ENCODE results near the gene HEMK1. TPM values are rescaled to one million over a fixed set of nuclear protein-coding genes. Genes with fewer than 3 reads are reported as not detected.

HEMK1 gene
- total RNA-seq, 1 donor from 2014 or later, result 7.8 TPM

- Histone ChIP-seq H3K9ac (ENCODE audit: low read depth in 1 of 3, low read length in 3 of 3) (peak overlapping the region in 1 of 3 donors; percentile 10), H3K4me1 (ENCODE audit: control insufficient read depth in 3 of 3, insufficient read depth in 3 of 3, low read length in 3 of 3) (peaks cover 18 to 42% (median 20%) of the 10 kb centered on the region in 3 donors), H3K27ac (ENCODE audit: low read depth, low read length) (no peak overlapping the region), H3K27me3 (ENCODE audit: control insufficient read depth in 3 of 3, insufficient read depth in 3 of 3, low read length in 3 of 3) (no peaks in the 10 kb centered on the region), H3K36me3 (ENCODE audit: control insufficient read depth in 3 of 3, insufficient read depth in 3 of 3, low read length in 3 of 3) (peaks cover 22 to 29% (median 29%) of the 10 kb centered on the region in 3 donors), H3K4me3 (ENCODE audit: low read length in 3 of 3) (no peak overlapping the region), H3K9me3 (ENCODE audit: control insufficient read depth in 3 of 3, low read length in 3 of 3) (no peaks in the 10 kb centered on the region)
Measured at GRCh38 chr3:50573566-50574443, 4.5 kb downstream of the HEMK1 start.

DNA sequence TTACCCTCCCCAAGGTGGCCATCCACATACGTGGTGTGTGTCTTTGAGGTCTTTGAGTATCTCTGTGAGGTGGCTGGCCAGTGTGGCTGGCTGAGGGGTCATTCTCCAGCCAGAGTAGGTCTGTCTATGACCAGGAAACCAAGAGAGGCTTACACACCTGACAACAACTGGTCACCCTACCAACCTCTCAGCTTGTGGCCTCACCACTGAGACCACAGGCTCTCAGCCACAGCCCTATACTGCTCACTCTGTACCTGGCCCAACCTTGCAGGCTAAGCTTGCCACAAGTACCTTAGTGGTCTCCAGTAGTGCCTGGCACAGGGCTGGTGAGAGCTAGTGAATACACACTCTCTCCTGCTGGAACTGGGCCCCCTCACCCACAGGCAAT is 5.1 kb downstream of the HEMK1 start:
- no peaks in the 10 kb centered on the region for H3K9me3 ChIP-seq (ENCODE audit: control insufficient read depth in 3 of 3, low read length in 3 of 3)
- no peak overlapping the region for H3K27ac ChIP-seq (ENCODE audit: low read depth, low read length)
- H3K9ac ChIP-seq (ENCODE audit: low read depth in 1 of 3, low read length in 3 of 3), result no peak overlapping the region
- peaks cover 18 to 41% (median 20%) of the 10 kb centered on the region in 3 donors for H3K4me1 ChIP-seq (ENCODE audit: control insufficient read depth in 3 of 3, insufficient read depth in 3 of 3, low read length in 3 of 3)
- no peak overlapping the region for H3K4me3 ChIP-seq (ENCODE audit: low read length in 3 of 3)
- peaks cover 27 to 29% (median 29%) of the 10 kb centered on the region in 3 donors for H3K36me3 ChIP-seq (ENCODE audit: control insufficient read depth in 3 of 3, insufficient read depth in 3 of 3, low read length in 3 of 3)
- no peaks in the 10 kb centered on the region for H3K27me3 ChIP-seq (ENCODE audit: control insufficient read depth in 3 of 3, insufficient read depth in 3 of 3, low read length in 3 of 3)

DNA sequence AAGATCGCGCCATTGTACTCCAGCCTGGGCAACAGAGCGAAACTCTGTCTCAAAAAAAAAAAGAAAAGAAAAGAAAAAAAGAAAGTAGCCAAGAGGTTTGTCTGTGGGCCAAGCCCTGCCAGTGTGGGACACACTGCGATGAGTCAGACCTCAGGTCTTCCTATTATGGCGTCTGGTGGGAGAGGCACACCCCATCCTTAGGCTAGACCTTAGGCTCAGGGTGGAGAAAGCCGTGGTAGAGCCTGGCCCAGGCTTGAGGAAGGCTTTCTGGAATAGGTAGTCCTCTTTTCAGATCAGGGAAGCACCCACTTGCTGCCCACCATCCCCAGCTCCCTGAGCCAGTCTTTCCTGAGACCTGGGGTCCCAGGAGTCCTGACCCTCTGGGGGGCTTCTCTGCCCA is 6.0 kb downstream of the HEMK1 start:
- H3K9ac ChIP-seq (ENCODE audit: low read depth in 1 of 3, low read length in 3 of 3), result no peak overlapping the region
- no peaks in the 10 kb centered on the region for H3K27me3 ChIP-seq (ENCODE audit: control insufficient read depth in 3 of 3, insufficient read depth in 3 of 3, low read length in 3 of 3)
- no peaks in the 10 kb centered on the region for H3K9me3 ChIP-seq (ENCODE audit: control insufficient read depth in 3 of 3, low read length in 3 of 3)
- H3K4me3 ChIP-seq (ENCODE audit: low read length in 3 of 3), result no peak overlapping the region
- H3K27ac ChIP-seq (ENCODE audit: low read depth, low read length), result no peak overlapping the region
- H3K4me1 ChIP-seq (ENCODE audit: control insufficient read depth in 3 of 3, insufficient read depth in 3 of 3, low read length in 3 of 3), result peaks cover 12 to 34% (median 13%) of the 10 kb centered on the region in 3 donors
- H3K36me3 ChIP-seq (ENCODE audit: control insufficient read depth in 3 of 3, insufficient read depth in 3 of 3, low read length in 3 of 3), result peaks cover 29 to 32% (median 31%) of the 10 kb centered on the region in 3 donors

- no peak overlapping the region for H3K9ac ChIP-seq (ENCODE audit: low read depth in 1 of 3, low read length in 3 of 3)
- peaks cover 29 to 43% (median 36%) of the 10 kb centered on the region in 3 donors for H3K36me3 ChIP-seq (ENCODE audit: control insufficient read depth in 3 of 3, insufficient read depth in 3 of 3, low read length in 3 of 3)
- H3K27me3 ChIP-seq (ENCODE audit: control insufficient read depth in 3 of 3, insufficient read depth in 3 of 3, low read length in 3 of 3), result no peaks in the 10 kb centered on the region
- H3K27ac ChIP-seq (ENCODE audit: low read depth, low read length), result no peak overlapping the region
- H3K9me3 ChIP-seq (ENCODE audit: control insufficient read depth in 3 of 3, low read length in 3 of 3), result no peaks in the 10 kb centered on the region
- H3K4me1 ChIP-seq (ENCODE audit: control insufficient read depth in 3 of 3, insufficient read depth in 3 of 3, low read length in 3 of 3), result peaks cover 15 to 46% (median 21%) of the 10 kb centered on the region in 3 donors
- H3K4me3 ChIP-seq (ENCODE audit: low read length in 3 of 3), result no peak overlapping the region
Measured at GRCh38 chr3:50577348-50577747, 8.0 kb downstream of the HEMK1 start.

- no peak overlapping the region for H3K27ac ChIP-seq (ENCODE audit: low read depth, low read length)
Measured at GRCh38 chr3:50580683-50581458, 11.5 kb downstream of the HEMK1 start.

GRCh38 chr3:50581459-50581842 is 12.1 kb downstream of the HEMK1 start:
- Histone ChIP-seq H3K9me3 (ENCODE audit: control insufficient read depth in 3 of 3, low read length in 3 of 3) (no peaks in the 10 kb centered on the region), H3K27ac (ENCODE audit: low read depth, low read length) (peak overlapping the region; percentile 88), H3K27me3 (ENCODE audit: control insufficient read depth in 3 of 3, insufficient read depth in 3 of 3, low read length in 3 of 3) (no peaks in the 10 kb centered on the region), H3K4me3 (ENCODE audit: low read length in 3 of 3) (peak overlapping the region in 1 of 3 donors; percentile 22), H3K36me3 (ENCODE audit: control insufficient read depth in 3 of 3, insufficient read depth in 3 of 3, low read length in 3 of 3) (peaks cover 16 to 39% (median 27%) of the 10 kb centered on the region in 3 donors), H3K9ac (ENCODE audit: low read depth in 1 of 3, low read length in 3 of 3) (peak overlapping the region in 2 of 3 donors; percentile 45 to 61), H3K4me1 (ENCODE audit: control insufficient read depth in 3 of 3, insufficient read depth in 3 of 3, low read length in 3 of 3) (peaks cover 46 to 63% (median 52%) of the 10 kb centered on the region in 3 donors)

More at GRCh38 chr3:50580683-50581458, 11.5 kb downstream of the HEMK1 start:
- H3K4me3 ChIP-seq (ENCODE audit: low read length in 3 of 3), result no peak overlapping the region
- no peaks in the 10 kb centered on the region for H3K9me3 ChIP-seq (ENCODE audit: control insufficient read depth in 3 of 3, low read length in 3 of 3)
- peaks cover 16 to 39% (median 27%) of the 10 kb centered on the region in 3 donors for H3K36me3 ChIP-seq (ENCODE audit: control insufficient read depth in 3 of 3, insufficient read depth in 3 of 3, low read length in 3 of 3)
- H3K9ac ChIP-seq (ENCODE audit: low read depth in 1 of 3, low read length in 3 of 3), result no peak overlapping the region
- H3K4me1 ChIP-seq (ENCODE audit: control insufficient read depth in 3 of 3, insufficient read depth in 3 of 3, low read length in 3 of 3), result peaks cover 41 to 57% (median 46%) of the 10 kb centered on the region in 3 donors
- H3K27me3 ChIP-seq (ENCODE audit: control insufficient read depth in 3 of 3, insufficient read depth in 3 of 3, low read length in 3 of 3), result no peaks in the 10 kb centered on the region

DNA sequence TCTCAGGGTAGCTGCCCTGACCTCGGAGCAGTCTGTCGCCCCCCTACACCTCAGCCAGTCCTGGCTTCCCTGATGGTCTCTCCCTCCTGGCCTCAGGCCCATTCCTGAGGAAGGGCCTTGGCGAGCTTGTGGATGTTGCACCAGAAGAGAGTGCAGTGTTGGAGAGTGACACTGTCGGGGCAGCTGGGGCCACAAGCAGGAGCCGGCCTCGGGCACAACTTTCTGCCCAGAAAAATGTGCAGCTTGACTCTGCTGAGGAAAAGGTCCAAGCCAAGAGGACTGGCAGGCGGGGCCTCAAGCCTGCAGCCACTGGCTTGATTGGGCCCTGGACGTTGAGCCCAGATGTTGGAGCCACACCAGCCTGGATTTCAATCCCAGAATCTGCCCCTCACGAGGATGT is 12.8 kb downstream of the HEMK1 start:
- H3K27ac ChIP-seq (ENCODE audit: low read depth, low read length), result peak overlapping the region; percentile 88
- no peaks in the 10 kb centered on the region for H3K9me3 ChIP-seq (ENCODE audit: control insufficient read depth in 3 of 3, low read length in 3 of 3)
- no peaks in the 10 kb centered on the region for H3K27me3 ChIP-seq (ENCODE audit: control insufficient read depth in 3 of 3, insufficient read depth in 3 of 3, low read length in 3 of 3)
- peak overlapping the region in 2 of 3 donors; percentile 45 to 61 for H3K9ac ChIP-seq (ENCODE audit: low read depth in 1 of 3, low read length in 3 of 3)
- H3K4me1 ChIP-seq (ENCODE audit: control insufficient read depth in 3 of 3, insufficient read depth in 3 of 3, low read length in 3 of 3), result peaks cover 52 to 70% (median 59%) of the 10 kb centered on the region in 3 donors
- H3K4me3 ChIP-seq (ENCODE audit: low read length in 3 of 3), result peak overlapping the region in 2 of 3 donors; percentile 13 to 25
- H3K36me3 ChIP-seq (ENCODE audit: control insufficient read depth in 3 of 3, insufficient read depth in 3 of 3, low read length in 3 of 3), result peaks cover 12 to 34% (median 22%) of the 10 kb centered on the region in 3 donors

DNA sequence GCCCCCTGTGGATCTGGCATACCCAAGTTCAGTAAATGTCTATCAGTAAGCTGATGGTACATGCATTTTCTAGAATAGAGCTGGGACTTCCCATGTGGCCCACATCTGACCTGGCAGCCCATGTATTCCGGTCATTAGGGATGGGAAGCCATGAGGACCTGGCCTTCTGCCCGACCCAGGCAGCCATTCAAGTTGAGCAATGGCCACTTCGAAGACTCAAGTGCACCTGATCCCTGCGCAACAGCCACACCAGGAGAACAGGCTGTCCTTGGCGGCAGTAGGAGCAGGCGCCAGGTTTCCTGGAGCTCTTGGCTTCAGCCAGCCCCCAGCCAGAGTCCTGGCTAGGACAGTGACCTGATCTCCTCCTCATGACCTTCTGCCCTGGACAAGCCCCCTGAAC is 14.6 kb downstream of the HEMK1 start:
- H3K4me1 ChIP-seq (ENCODE audit: control insufficient read depth in 3 of 3, insufficient read depth in 3 of 3, low read length in 3 of 3), result peaks cover 68 to 88% (median 73%) of the 10 kb centered on the region in 3 donors
- peak overlapping the region; percentile 88 for H3K27ac ChIP-seq (ENCODE audit: low read depth, low read length)
- H3K9ac ChIP-seq (ENCODE audit: low read depth in 1 of 3, low read length in 3 of 3), result peak overlapping the region; percentile 44 to 54 (median 48)
- no peaks in the 10 kb centered on the region for H3K27me3 ChIP-seq (ENCODE audit: control insufficient read depth in 3 of 3, insufficient read depth in 3 of 3, low read length in 3 of 3)
- peaks cover 0 to 20% (median 9%) of the 10 kb centered on the region in 3 donors for H3K36me3 ChIP-seq (ENCODE audit: control insufficient read depth in 3 of 3, insufficient read depth in 3 of 3, low read length in 3 of 3)
- peak overlapping the region in 1 of 3 donors; percentile 52 for H3K4me3 ChIP-seq (ENCODE audit: low read length in 3 of 3)
- no peaks in the 10 kb centered on the region for H3K9me3 ChIP-seq (ENCODE audit: control insufficient read depth in 3 of 3, low read length in 3 of 3)

DNA sequence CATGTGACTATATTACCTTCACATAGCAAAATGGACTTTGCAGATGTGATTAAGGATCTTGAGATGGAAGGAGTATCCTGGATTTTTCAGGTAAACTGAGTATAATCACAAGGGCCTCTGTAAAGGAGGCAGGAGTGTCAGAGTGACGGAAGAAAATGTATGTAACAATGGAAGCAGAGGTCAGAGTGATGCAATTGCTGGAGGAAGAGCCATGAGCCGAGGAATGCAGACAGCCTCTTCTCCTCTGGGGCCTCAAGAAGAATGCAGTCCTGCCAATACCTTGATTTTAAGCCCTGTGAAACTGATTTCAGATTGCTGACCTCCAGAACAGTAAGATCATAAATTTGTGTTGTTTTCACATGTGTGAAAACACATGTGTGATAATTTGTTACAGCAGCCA is 15.1 kb downstream of the HEMK1 start:
- H3K9me3 ChIP-seq (ENCODE audit: control insufficient read depth in 3 of 3, low read length in 3 of 3), result no peaks in the 10 kb centered on the region
- peaks cover 68 to 91% (median 76%) of the 10 kb centered on the region in 3 donors for H3K4me1 ChIP-seq (ENCODE audit: control insufficient read depth in 3 of 3, insufficient read depth in 3 of 3, low read length in 3 of 3)
- peak overlapping the region in 1 of 3 donors; percentile 51 for H3K9ac ChIP-seq (ENCODE audit: low read depth in 1 of 3, low read length in 3 of 3)
- peak overlapping the region; percentile 88 for H3K27ac ChIP-seq (ENCODE audit: low read depth, low read length)
- no peaks in the 10 kb centered on the region for H3K27me3 ChIP-seq (ENCODE audit: control insufficient read depth in 3 of 3, insufficient read depth in 3 of 3, low read length in 3 of 3)
- H3K4me3 ChIP-seq (ENCODE audit: low read length in 3 of 3), result peak overlapping the region in 1 of 3 donors; percentile 10
- peaks cover 0 to 16% (median 9%) of the 10 kb centered on the region in 3 donors for H3K36me3 ChIP-seq (ENCODE audit: control insufficient read depth in 3 of 3, insufficient read depth in 3 of 3, low read length in 3 of 3)

Data from skeletal muscle tissue (tissue), 4 donors.